H9 (cell line): ENCODE data around the gene OR2T12. TPM values are rescaled to one million over a fixed set of nuclear protein-coding genes. Genes with fewer than 3 reads are reported as not detected.
"Not testable (repeated sequence)": the region's sequence is repeated elsewhere in the genome, so short reads cannot be mapped to it uniquely, and the experiment has no call there.

Source experiments
- DNase-seq: peaks from one replicate; pipeline ENCODE4 v3.0.0-alpha.2; 2017
- H2AFZ ChIP-seq: one replicate; pipeline ENCODE4 v1.6.1; 2013; ENCODE audit warnings: mild to moderate bottlenecking, low read length, control low read depth, moderate library complexity
- H2AK5ac ChIP-seq: 2 replicates; pipeline ENCODE4 v1.6.1; 2013; ENCODE audit warnings: low read length, control low read depth, mixed read lengths; ENCODE audit not compliant: insufficient read length
- H2BK120ac ChIP-seq: one replicate; pipeline ENCODE4 v1.6.1; 2013; ENCODE audit warnings: low read depth, mild to moderate bottlenecking, low read length, control low read depth, inconsistent platforms; ENCODE audit not compliant: poor library complexity, severe bottlenecking
- H2BK12ac ChIP-seq: 2 replicates; pipeline ENCODE4 v1.6.1; 2013; ENCODE audit warnings: low read length, control low read depth, mixed read lengths, low read depth; ENCODE audit not compliant: insufficient read length
- H2BK15ac ChIP-seq: 2 replicates; pipeline ENCODE4 v1.6.1; 2013; ENCODE audit warnings: low read depth, low read length, control low read depth
- H2BK20ac ChIP-seq: one replicate; pipeline ENCODE4 v1.6.1; 2013; ENCODE audit warnings: low read depth, mild to moderate bottlenecking, low read length, control low read depth, inconsistent platforms; ENCODE audit not compliant: poor library complexity, severe bottlenecking
- H2BK5ac ChIP-seq: 2 replicates; pipeline ENCODE4 v1.6.1; 2013; ENCODE audit warnings: low read length, control low read depth, mixed read lengths; ENCODE audit not compliant: insufficient read length
- H3K14ac ChIP-seq: 2 replicates; pipeline ENCODE4 v1.6.1; 2013; ENCODE audit warnings: low read length, control low read depth; ENCODE audit not compliant: insufficient read depth
- H3K18ac ChIP-seq: 2 replicates; pipeline ENCODE4 v1.6.1; 2013; ENCODE audit warnings: low read depth, mild to moderate bottlenecking, mixed read lengths, low read length, control low read depth; ENCODE audit not compliant: insufficient read length
- H3K23ac ChIP-seq: 2 replicates; pipeline ENCODE4 v1.6.1; 2013; ENCODE audit warnings: low read length, control low read depth, mixed read lengths, low read depth; ENCODE audit not compliant: insufficient read length
- H3K23me2 ChIP-seq: 2 replicates; pipeline ENCODE4 v1.6.1; 2013; ENCODE audit warnings: low read depth, mild to moderate bottlenecking, mixed read lengths, low read length, control low read depth; ENCODE audit not compliant: insufficient read length, poor library complexity, severe bottlenecking
- H3K27ac ChIP-seq: 2 replicates; pipeline ENCODE4 v1.5.1; 2013; ENCODE audit warnings: low read length, control low read depth, mixed read lengths, low read depth; ENCODE audit not compliant: insufficient read length
- H3K27me3 ChIP-seq: 2 replicates; pipeline ENCODE4 v1.6.1; 2013; ENCODE audit warnings: low read length, control low read depth, inconsistent platforms; ENCODE audit not compliant: insufficient read depth
- H3K4ac ChIP-seq: 2 replicates; pipeline ENCODE4 v1.6.1; 2013; ENCODE audit warnings: low read depth, mild to moderate bottlenecking, control low read depth, inconsistent platforms, low read length, moderate library complexity
- H3K4me1 ChIP-seq: 2 replicates; pipeline ENCODE4 v1.6.1; 2013; ENCODE audit warnings: low read length, control low read depth, inconsistent platforms; ENCODE audit not compliant: insufficient read depth
- H3K4me2 ChIP-seq: 2 replicates; pipeline ENCODE4 v1.6.1; 2013; ENCODE audit warnings: low read length, control low read depth, mixed read lengths; ENCODE audit not compliant: insufficient read length, insufficient read depth
- H3K56ac ChIP-seq: 2 replicates; pipeline ENCODE4 v1.6.1; 2013; ENCODE audit warnings: low read depth, mild to moderate bottlenecking, mixed read lengths, low read length, control low read depth; ENCODE audit not compliant: insufficient read length
- H3K79me1 ChIP-seq: 2 replicates; pipeline ENCODE4 v1.6.1; 2013; ENCODE audit warnings: low read depth, mild to moderate bottlenecking, moderate library complexity, low read length, control low read depth, inconsistent platforms; ENCODE audit not compliant: insufficient read depth, poor library complexity, severe bottlenecking
- H3K79me2 ChIP-seq: 2 replicates; pipeline ENCODE4 v1.6.1; 2013; ENCODE audit warnings: low read length, control low read depth, inconsistent platforms; ENCODE audit not compliant: insufficient read depth
- H3K9ac ChIP-seq: 2 replicates; pipeline ENCODE4 v1.6.1; 2013; ENCODE audit warnings: low read length, control low read depth, mixed read lengths; ENCODE audit not compliant: insufficient read length; ENCODE audit errors: extremely low read depth
- H3K9me3 ChIP-seq: one replicate; pipeline ENCODE4 v1.6.1; 2013; ENCODE audit warnings: low read depth, low read length, inconsistent platforms; ENCODE audit not compliant: control insufficient read depth
- H3T11ph ChIP-seq: one replicate; pipeline ENCODE4 v1.6.1; 2013; ENCODE audit warnings: mild to moderate bottlenecking, low read length, control low read depth, inconsistent platforms
- H4K20me1 ChIP-seq: one replicate; pipeline ENCODE4 v1.6.1; 2013; ENCODE audit not compliant: control insufficient read depth, insufficient read length, insufficient read depth
- H4K5ac ChIP-seq: 2 replicates; pipeline ENCODE4 v1.6.1; 2013; ENCODE audit warnings: low read depth, mild to moderate bottlenecking, mixed read lengths, low read length, control low read depth; ENCODE audit not compliant: insufficient read length
- H4K8ac ChIP-seq: replicated peaks from 2 replicates; pipeline ENCODE4 v1.6.1; 2013; ENCODE audit warnings: low read length, control low read depth, mixed read lengths, low read depth; ENCODE audit not compliant: insufficient read length
- H4K91ac ChIP-seq: 2 replicates; pipeline ENCODE4 v1.6.1; 2013; ENCODE audit warnings: low read depth, mild to moderate bottlenecking, moderate library complexity, mixed read lengths, low read length, control low read depth; ENCODE audit not compliant: insufficient read length
- H3K27ac Mint-ChIP-seq, 3 experiments: 2 replicates in 2 of 3; 3 replicates in 1 of 3; pipeline ENCODE4 v1.8.0; 2020 to 2021; ENCODE audit warnings: mixed read lengths in 3 of 3, mild to moderate bottlenecking in 1 of 3, moderate library complexity in 1 of 3
- H3K27me3 Mint-ChIP-seq: 2 replicates; pipeline ENCODE4 v1.8.0; 2021; ENCODE audit warnings: low read depth, mild to moderate bottlenecking, moderate library complexity, mixed read lengths
- H3K36me3 Mint-ChIP-seq, 3 experiments: 2 replicates in 2 of 3; 3 replicates in 1 of 3; pipeline ENCODE4 v1.8.0; 2020 to 2021; ENCODE audit warnings: low read depth in 3 of 3, mixed read lengths in 3 of 3; ENCODE audit not compliant: insufficient read depth in 1 of 3
- H3K4me1 Mint-ChIP-seq, 2 experiments: 2 replicates each; pipeline ENCODE4 v1.8.0; 2020; ENCODE audit warnings: mixed read lengths in 2 of 2
- H3K4me3 Mint-ChIP-seq, 2 experiments: 2 replicates in 1 of 2; 3 replicates in 1 of 2; pipeline ENCODE4 v1.8.0; 2020 to 2021; ENCODE audit warnings: mild to moderate bottlenecking in 2 of 2, mixed read lengths in 2 of 2, moderate library complexity in 1 of 2
- H3K9me3 Mint-ChIP-seq, 2 experiments: 2 replicates in 1 of 2; 3 replicates in 1 of 2; pipeline ENCODE4 v1.8.0; 2020; ENCODE audit warnings: mild to moderate bottlenecking in 2 of 2, mixed read lengths in 2 of 2, moderate library complexity in 1 of 2
- WGBS: extraction: QIAGEN DNeasy Blood & Tissue Kit; methylation state at CpG from one replicate; pipeline ENCODE4 v1.1.7; 2013; ENCODE audit warnings: missing lambda C conversion rate, low lambda C conversion rate, mixed read lengths; ENCODE audit not compliant: insufficient read length; ENCODE audit errors: extremely low coverage; 5-methylcytosine and 5-hydroxymethylcytosine counted together
- total RNA-seq: library from RNA; stranded (reverse); gene quantifications from 2 replicates; pipeline ENCODE4 v1.2.1, GENCODE V29; 2021
- TF ChIP-seq, protein P1 (sequence below): fragments of 200-600 bp; sonication (generic); conservative IDR thresholded peaks from 3 replicates; pipeline ENCODE4 v1.8.0; 2021; ENCODE audit warnings: antibody characterized with exemption, mild to moderate bottlenecking

The OR2T12 gene
- total RNA-seq, 1 experiment from 2014 or later: not detected

DNA sequence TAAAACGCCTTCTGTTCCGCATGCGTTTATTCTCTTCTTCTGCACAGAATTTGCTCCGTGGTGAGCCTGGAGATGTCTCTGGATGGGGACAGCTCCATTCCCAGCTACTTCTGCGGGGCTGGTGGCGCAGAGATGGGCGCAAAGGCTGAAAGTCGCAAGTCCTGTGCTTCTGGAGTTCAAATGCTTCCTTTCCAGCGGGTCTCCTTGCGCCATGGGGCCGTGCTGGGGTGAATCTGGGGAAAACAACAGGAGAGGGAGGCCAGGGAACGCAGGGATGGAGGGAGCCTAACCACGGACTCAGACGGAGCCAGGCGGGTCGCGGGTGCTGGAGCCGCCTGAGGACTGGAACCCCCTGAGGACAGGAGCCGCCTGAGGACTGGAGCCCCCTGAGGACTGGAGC, 2.9 kb upstream of the OR2T12 start:
- H3K9me3 ChIP-seq: peaks cover 45% of the 10 kb centered on the region
- Mint-ChIP-seq H3K27me3 (no peaks in the 10 kb centered on the region), H3K36me3 (peaks cover 0 to 28% (median 2%) of the 10 kb centered on the region in 3 experiments; a peak in 4 of 7 replicates)

DNA sequence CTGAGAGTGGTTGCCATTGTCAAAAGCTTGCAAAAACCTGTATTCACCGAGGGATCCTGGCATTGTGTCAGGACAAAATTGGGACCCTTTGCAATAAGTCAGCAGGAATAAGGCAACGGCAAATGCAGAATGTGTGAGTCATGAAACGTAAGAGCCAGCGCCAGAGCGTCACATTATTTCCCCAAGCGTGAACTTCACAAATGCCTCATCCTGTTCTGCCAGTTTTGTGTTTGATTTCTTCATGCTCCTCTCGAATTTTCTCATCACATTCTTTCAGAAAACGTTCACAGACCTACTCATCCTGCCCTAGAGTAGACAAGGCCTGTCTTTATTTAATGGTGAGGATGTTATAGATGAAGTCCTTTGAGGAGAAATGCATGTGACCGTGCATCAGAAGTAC, 2.4 kb upstream of the OR2T12 start:
- not testable (repeated sequence) for H3K79me2 ChIP-seq, DNase-seq, H2BK20ac ChIP-seq, H3K18ac ChIP-seq, H4K5ac ChIP-seq, H2BK120ac ChIP-seq, H2BK15ac ChIP-seq, H3K23me2 ChIP-seq, H2AFZ ChIP-seq, H3K27me3 Mint-ChIP-seq, H3K4me1 ChIP-seq, H2BK12ac ChIP-seq, H4K91ac ChIP-seq, H4K20me1 ChIP-seq, H3K79me1 ChIP-seq, H2AK5ac ChIP-seq, H3K27ac ChIP-seq, H3K4ac ChIP-seq, H3K27ac Mint-ChIP-seq, H3K4me2 ChIP-seq, H3K56ac ChIP-seq, H3K4me3 Mint-ChIP-seq, H3K9ac ChIP-seq, H3K27me3 ChIP-seq, H3K14ac ChIP-seq, H3K4me1 Mint-ChIP-seq, H4K8ac ChIP-seq, H3K23ac ChIP-seq, H3T11ph ChIP-seq, H2BK5ac ChIP-seq
- no CpG with 5 or more reads among the region's 9 CpGs for WGBS
- Mint-ChIP-seq H3K9me3 (peaks cover 72 to 80% of the 10 kb centered on the region in 2 experiments), H3K36me3 (peaks cover 0 to 24% (median 2%) of the 10 kb centered on the region in 3 experiments; a peak in 4 of 7 replicates)
- H3K9me3 ChIP-seq: peaks cover 44% of the 10 kb centered on the region

More for the DNA sequence above, 2.9 kb upstream of the OR2T12 start:
- H2BK12ac ChIP-seq: no peak overlapping the region
- H3K18ac ChIP-seq: no peak overlapping the region
- H2BK15ac ChIP-seq: no peak overlapping the region
- H3K27ac Mint-ChIP-seq: no peak overlapping the region
- no peak overlapping the region for H2BK120ac ChIP-seq
- H3T11ph ChIP-seq: no peak overlapping the region
- H3K23me2 ChIP-seq: no peaks in the 10 kb centered on the region
- H4K20me1 ChIP-seq: no peaks in the 10 kb centered on the region
- WGBS: no CpG with 5 or more reads among the region's 19 CpGs
- no peak for DNase-seq
- no peaks in the 10 kb centered on the region for H3K79me1 ChIP-seq
- H3K56ac ChIP-seq: no peak overlapping the region
- no peaks in the 10 kb centered on the region for H3K4me1 ChIP-seq
- H3K79me2 ChIP-seq: no peaks in the 10 kb centered on the region
- H3K9ac ChIP-seq: no peak overlapping the region
- no peaks in the 10 kb centered on the region for H3K27me3 ChIP-seq
- H3K14ac ChIP-seq: no peak overlapping the region
- no peak overlapping the region for H3K4me3 Mint-ChIP-seq
- H2AK5ac ChIP-seq: no peak overlapping the region
- TF ChIP-seq, protein P1, sequence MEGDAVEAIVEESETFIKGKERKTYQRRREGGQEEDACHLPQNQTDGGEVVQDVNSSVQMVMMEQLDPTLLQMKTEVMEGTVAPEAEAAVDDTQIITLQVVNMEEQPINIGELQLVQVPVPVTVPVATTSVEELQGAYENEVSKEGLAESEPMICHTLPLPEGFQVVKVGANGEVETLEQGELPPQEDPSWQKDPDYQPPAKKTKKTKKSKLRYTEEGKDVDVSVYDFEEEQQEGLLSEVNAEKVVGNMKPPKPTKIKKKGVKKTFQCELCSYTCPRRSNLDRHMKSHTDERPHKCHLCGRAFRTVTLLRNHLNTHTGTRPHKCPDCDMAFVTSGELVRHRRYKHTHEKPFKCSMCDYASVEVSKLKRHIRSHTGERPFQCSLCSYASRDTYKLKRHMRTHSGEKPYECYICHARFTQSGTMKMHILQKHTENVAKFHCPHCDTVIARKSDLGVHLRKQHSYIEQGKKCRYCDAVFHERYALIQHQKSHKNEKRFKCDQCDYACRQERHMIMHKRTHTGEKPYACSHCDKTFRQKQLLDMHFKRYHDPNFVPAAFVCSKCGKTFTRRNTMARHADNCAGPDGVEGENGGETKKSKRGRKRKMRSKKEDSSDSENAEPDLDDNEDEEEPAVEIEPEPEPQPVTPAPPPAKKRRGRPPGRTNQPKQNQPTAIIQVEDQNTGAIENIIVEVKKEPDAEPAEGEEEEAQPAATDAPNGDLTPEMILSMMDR: no peak
- H3K4me2 ChIP-seq: no peak overlapping the region
- peaks cover 73 to 80% of the 10 kb centered on the region in 2 experiments for H3K9me3 Mint-ChIP-seq
- no peak overlapping the region for H4K5ac ChIP-seq
- no peak overlapping the region for H3K4ac ChIP-seq
- no peaks in the 10 kb centered on the region for H3K4me1 Mint-ChIP-seq
- no peak overlapping the region for H4K91ac ChIP-seq
- H2BK20ac ChIP-seq: no peak overlapping the region
- no peak overlapping the region for H2BK5ac ChIP-seq
- no peak overlapping the region for H3K27ac ChIP-seq
- no peak overlapping the region for H4K8ac ChIP-seq
- H3K23ac ChIP-seq: no peak overlapping the region
- no peak overlapping the region for H2AFZ ChIP-seq
